Endothelial cell of umbilical vein (primary cell): Measurements from ENCODE around the gene OR4D1. TPM values are rescaled to one million over a fixed set of nuclear protein-coding genes. Genes with fewer than 3 reads are reported as not detected.

ENCODE experiments used
- BruUV-seq: library from RNA; stranded (reverse); fragments of 400-500 nt; replicated peaks from 2 replicates; lab custom pipeline; 2021; lab: Mats Ljungman, UMichigan
- CTCF ChIA-PET: fragments of 300-600, 350-600 bp; sonication (Branson Sonifier 250); formaldehyde crosslinking; loops from one replicate; lab custom pipeline; 2021; ENCODE audit warnings: antibody characterized with exemption, inconsistent platforms; lab: Charles Lee
- POLR2A ChIA-PET: fragments of 300-600, 350-600 bp; sonication (Branson Sonifier 250); formaldehyde crosslinking; loops from one replicate; lab custom pipeline; 2021; ENCODE audit warnings: antibody characterized with exemption, inconsistent platforms; lab: Charles Lee
- DNase-seq: peaks from one replicate; pipeline ENCODE4 v3.0.0-alpha.2; 2011; ENCODE audit warnings: low read depth, low spot score
- FAIRE-seq: peaks from 2 replicates; lab custom pipeline; 2011; peaks lifted over from hg19 to GRCh38; lab: Jason Lieb, UNC
- H2AFZ ChIP-seq: 2 replicates; pipeline ENCODE4 v1.6.0; 2012; ENCODE audit warnings: low read depth, low read length, control low read depth, inconsistent platforms
- H3K27ac ChIP-seq: 2 replicates; pipeline ENCODE4 v1.5.1; 2011; ENCODE audit warnings: low read depth, mild to moderate bottlenecking, control low read depth, low read length, moderate library complexity; ENCODE audit not compliant: insufficient read depth
- H3K27me3 ChIP-seq, 2 experiments: 2 replicates each; pipeline versions ENCODE4 v1.6.0 to v1.6.1; 2011; ENCODE audit warnings: low read length in 2 of 2, mixed read lengths in 1 of 2; ENCODE audit not compliant: control insufficient read depth in 2 of 2, insufficient read depth in 2 of 2
- H3K36me3 ChIP-seq, 2 experiments: 2 replicates in 1 of 2; 3 replicates in 1 of 2; pipeline ENCODE4 v1.5.1; 2011; ENCODE audit warnings: low read length in 2 of 2, mild to moderate bottlenecking in 1 of 2, moderate library complexity in 1 of 2; ENCODE audit not compliant: control insufficient read depth in 2 of 2, insufficient read depth in 2 of 2; ENCODE audit errors: extremely low read depth in 1 of 2
- H3K4me1 ChIP-seq: 3 replicates; pipeline ENCODE4 v1.5.1; 2011; ENCODE audit warnings: mild to moderate bottlenecking, low read length; ENCODE audit not compliant: control insufficient read depth, insufficient read depth; ENCODE audit errors: extremely low read depth
- H3K4me2 ChIP-seq: 2 replicates; pipeline ENCODE4 v1.6.1; 2011; ENCODE audit warnings: low read length, control low read depth, mixed read lengths; ENCODE audit not compliant: insufficient read depth
- H3K4me3 ChIP-seq, 3 experiments: fragments of 200-600 bp in 1 of 3; sonication (generic), shearing (Covaris generic) in 1 of 3; replicated peaks in 1 of 3; 2 replicates each; pipeline ENCODE4 v1.5.1; 2011 to 2016; ENCODE audit warnings: control low read depth in 3 of 3, low read length in 3 of 3, mild to moderate bottlenecking in 2 of 3, inconsistent platforms in 1 of 3, low read depth in 1 of 3, moderate library complexity in 1 of 3; ENCODE audit not compliant: insufficient read depth in 1 of 3
- H3K79me2 ChIP-seq: 2 replicates; pipeline ENCODE4 v1.6.0; 2012; ENCODE audit warnings: low read length, inconsistent platforms; ENCODE audit not compliant: control insufficient read depth, insufficient read depth
- H3K9ac ChIP-seq: replicated peaks from 2 replicates; pipeline ENCODE3; 2011; ENCODE audit warnings: low read length, control low read depth; ENCODE audit not compliant: insufficient read depth; ENCODE audit errors: extremely low read depth
- H3K9me1 ChIP-seq: replicated peaks from 3 replicates; pipeline ENCODE4 v1.6.0; 2011; ENCODE audit warnings: mild to moderate bottlenecking, low read length; ENCODE audit not compliant: control insufficient read depth, insufficient read depth; ENCODE audit errors: extremely low read depth
- H3K9me3 ChIP-seq: replicated peaks from 2 replicates; pipeline ENCODE4 v1.5.1; 2012; ENCODE audit warnings: low read length, inconsistent platforms; ENCODE audit not compliant: control insufficient read depth, insufficient read depth
- H4K20me1 ChIP-seq: replicated peaks from 2 replicates; pipeline ENCODE3; 2011; ENCODE audit warnings: mild to moderate bottlenecking, low read length; ENCODE audit not compliant: control insufficient read depth, insufficient read depth; ENCODE audit errors: extremely low read depth
- EZH2 ChIP-seq: IDR thresholded peaks from 2 replicates; pipeline ENCODE4 v1.6.1; 2012; ENCODE audit warnings: borderline replicate concordance, low read depth, mild to moderate bottlenecking, moderate library complexity, low read length, inconsistent platforms; ENCODE audit not compliant: severe bottlenecking
- FOS ChIP-seq: IDR thresholded peaks from 2 replicates; pipeline ENCODE4 v1.6.1; 2011; ENCODE audit warnings: mild to moderate bottlenecking, low read length, moderate library complexity, borderline replicate concordance; ENCODE audit not compliant: insufficient read depth
- GATA2 ChIP-seq: IDR thresholded peaks from 2 replicates; pipeline ENCODE4 v1.7.0; 2011; ENCODE audit warnings: low read depth, mild to moderate bottlenecking, moderate library complexity, mixed read lengths, low read length; ENCODE audit not compliant: insufficient read length, insufficient read depth
- JUN ChIP-seq: IDR thresholded peaks from 2 replicates; pipeline ENCODE4 v1.6.1; 2011; ENCODE audit warnings: borderline replicate concordance, low read depth; ENCODE audit not compliant: insufficient read length, insufficient read depth
- MYC ChIP-seq: IDR thresholded peaks from one replicate; pipeline ENCODE4 v1.6.1; 2011; ENCODE audit warnings: mild to moderate bottlenecking, low read depth, low read length
- POLR2A ChIP-seq: IDR thresholded peaks from 2 replicates; pipeline ENCODE4 v1.6.1; 2012; ENCODE audit warnings: low read depth, mild to moderate bottlenecking, control low read depth, low read length
- POLR2AphosphoS5 ChIP-seq: IDR thresholded peaks from 2 replicates; pipeline ENCODE4 v1.6.1; 2012; ENCODE audit warnings: low read depth, mild to moderate bottlenecking, control low read depth, low read length, moderate library complexity; ENCODE audit not compliant: insufficient read depth
- dilution Hi-C: fragments of 300-500 bp; cut with MboI; formaldehyde crosslinking; loops from one replicate; pipeline ENCODE4 v1.15.0; 2019; ENCODE audit warnings: low sequenced_read_pairs; ENCODE audit not compliant: extremely low pct_ligation_motif_present
- intact Hi-C: fragments of 100-400 bp; cut with micrococcal nuclease; formaldehyde crosslinking; loops from one replicate; pipeline ENCODE4 v1.10.0; 2022
- polyA plus RNA-seq, 4 experiments: library from polyadenylated mRNA; depleted of rRNA in 3 of 4; stranded (reverse) in 3 of 4; unstranded in 1 of 4; fragments of >200 nt; gene quantifications; 2 replicates each; pipeline versions ENCODE4 v1.2.1 to v1.2.3, GENCODE V29; 2011 to 2012; ENCODE audit warnings: missing spikeins in 1 of 4
- total RNA-seq: library from RNA; stranded (reverse); gene quantifications from 2 replicates; pipeline ENCODE4 v1.2.3, GENCODE V29; 2021
- TF ChIP-seq, protein P1 (sequence below): IDR thresholded peaks from 2 replicates; pipeline ENCODE4 v1.6.1; 2011; ENCODE audit not compliant: insufficient read depth, insufficient read length
- TF ChIP-seq, protein P2 (sequence below), 2 donors: IDR thresholded peaks; 1 replicate in 1 of 2; 2 replicates in 1 of 2; pipeline ENCODE4 v1.5.1; 2011; ENCODE audit warnings: low read length in 2 of 2, mild to moderate bottlenecking in 2 of 2, moderate library complexity in 2 of 2, control low read depth in 1 of 2, inconsistent platforms in 1 of 2, low read depth in 1 of 2; ENCODE audit not compliant: insufficient read depth in 1 of 2; ENCODE audit errors: extremely low read depth in 1 of 2

Gene OR4D1
- total and polyA plus RNA-seq, 2 donors (not counting 3 experiments of a cell fraction or from before 2014, with no cell fraction given): not detected

DNA sequence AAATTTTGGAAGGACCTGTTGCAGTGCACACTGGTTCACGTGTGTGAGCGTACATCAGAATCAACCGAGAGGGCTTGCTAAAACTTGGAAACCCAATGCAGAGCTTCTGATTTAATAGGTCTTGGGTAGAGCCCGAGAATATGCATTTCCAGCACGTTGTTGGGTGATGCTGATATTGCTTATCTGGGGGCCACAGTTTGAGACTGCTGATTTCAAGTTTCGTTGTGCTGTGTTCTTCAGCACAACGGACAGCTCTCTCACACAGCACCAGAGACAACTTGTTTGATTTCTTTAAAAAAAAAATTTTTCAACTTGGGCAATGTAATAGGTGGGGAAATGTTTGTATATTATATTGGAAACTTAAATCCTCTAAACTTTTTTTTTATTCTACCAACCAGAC, 28.0 kb downstream of the OR4D1 start:
- H3K4me3 ChIP-seq: no peak overlapping the region
- H3K27me3 ChIP-seq: no peaks in the 10 kb centered on the region
- CTCF ChIA-PET: interaction anchor here (0.7 to 1.4 kb wide), 2 partner anchors 43 to 933 kb away, joined by 3 to 4 read pairs; partner anchors contain the start of gene MKS1
- no peaks in the 10 kb centered on the region for H3K9me1 ChIP-seq
- H3K9ac ChIP-seq: no peak overlapping the region
- DNase-seq (no peak), FAIRE-seq (no peak)
- no peaks in the 10 kb centered on the region for H3K4me1 ChIP-seq
- no peaks in the 10 kb centered on the region for H3K79me2 ChIP-seq
- H3K36me3 ChIP-seq: no peaks in the 10 kb centered on the region
- intact Hi-C loops: no loop called here
- H3K4me2 ChIP-seq: no peak overlapping the region
- POLR2A ChIA-PET: no interaction called here
- TF ChIP-seq POLR2A (no peak), POLR2AphosphoS5 (no peak), MYC (no peak), EZH2 (no peak), GATA2 (no peak), FOS (no peak), JUN (no peak)
- TF ChIP-seq, protein P1, sequence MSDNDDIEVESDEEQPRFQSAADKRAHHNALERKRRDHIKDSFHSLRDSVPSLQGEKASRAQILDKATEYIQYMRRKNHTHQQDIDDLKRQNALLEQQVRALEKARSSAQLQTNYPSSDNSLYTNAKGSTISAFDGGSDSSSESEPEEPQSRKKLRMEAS: no peak
- TF ChIP-seq, protein P2, sequence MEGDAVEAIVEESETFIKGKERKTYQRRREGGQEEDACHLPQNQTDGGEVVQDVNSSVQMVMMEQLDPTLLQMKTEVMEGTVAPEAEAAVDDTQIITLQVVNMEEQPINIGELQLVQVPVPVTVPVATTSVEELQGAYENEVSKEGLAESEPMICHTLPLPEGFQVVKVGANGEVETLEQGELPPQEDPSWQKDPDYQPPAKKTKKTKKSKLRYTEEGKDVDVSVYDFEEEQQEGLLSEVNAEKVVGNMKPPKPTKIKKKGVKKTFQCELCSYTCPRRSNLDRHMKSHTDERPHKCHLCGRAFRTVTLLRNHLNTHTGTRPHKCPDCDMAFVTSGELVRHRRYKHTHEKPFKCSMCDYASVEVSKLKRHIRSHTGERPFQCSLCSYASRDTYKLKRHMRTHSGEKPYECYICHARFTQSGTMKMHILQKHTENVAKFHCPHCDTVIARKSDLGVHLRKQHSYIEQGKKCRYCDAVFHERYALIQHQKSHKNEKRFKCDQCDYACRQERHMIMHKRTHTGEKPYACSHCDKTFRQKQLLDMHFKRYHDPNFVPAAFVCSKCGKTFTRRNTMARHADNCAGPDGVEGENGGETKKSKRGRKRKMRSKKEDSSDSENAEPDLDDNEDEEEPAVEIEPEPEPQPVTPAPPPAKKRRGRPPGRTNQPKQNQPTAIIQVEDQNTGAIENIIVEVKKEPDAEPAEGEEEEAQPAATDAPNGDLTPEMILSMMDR (IDR thresholded peaks at IDR 0.05; ENCODE audit: extremely low read depth in 1 of 2, insufficient read depth in 1 of 2, low read depth in 1 of 2, low read length in 2 of 2): no peak
- H3K9me3 ChIP-seq: no peaks in the 10 kb centered on the region
- H3K27ac ChIP-seq: no peak overlapping the region
- no TSS peak for BruUV-seq
- no peak overlapping the region for H2AFZ ChIP-seq
- dilution Hi-C loops: no loop called here
- no peaks in the 10 kb centered on the region for H4K20me1 ChIP-seq
